Motor neuron (in vitro differentiated cells): ENCODE measurements around the gene BCAR3. TPM values are rescaled to one million over a fixed set of nuclear protein-coding genes. Genes with fewer than 3 reads are reported as not detected.
"Not testable (repeated sequence)": the region's sequence is repeated elsewhere in the genome, so short reads cannot be mapped to it uniquely, and the experiment has no call there.

Experiments used
- ATAC-seq, 8 experiments: fragments of 200-7000 bp; cut with Tn5 transposase; replicated peaks in 6 of 8; 2 replicates each; pipeline ENCODE4 v1.8.0; 2021; ENCODE audit warnings: mild to moderate bottlenecking in 8 of 8, moderate library complexity in 8 of 8
- H3K27ac ChIP-seq, 2 donors: fragments of 250-450 bp; sonication (Bioruptor Pico); 2 replicates each; pipeline ENCODE4 v1.9.0; 2021; ENCODE audit warnings: antibody characterized with exemption in 2 of 2, mild to moderate bottlenecking in 2 of 2, moderate library complexity in 1 of 2
- H3K4me1 ChIP-seq, 2 donors: fragments of 250-450 bp; sonication (Bioruptor Pico); replicated peaks in 1 of 2; 2 replicates each; pipeline ENCODE4 v1.6.1; 2021; ENCODE audit warnings: antibody characterized with exemption in 2 of 2, mild to moderate bottlenecking in 2 of 2, moderate library complexity in 1 of 2
- H3K4me3 ChIP-seq, 5 donors: fragments of 250-450 bp; sonication (Bioruptor Pico); 2 replicates each; pipeline ENCODE4 v1.9.0; 2021; ENCODE audit warnings: antibody characterized with exemption in 5 of 5, mild to moderate bottlenecking in 5 of 5, moderate library complexity in 4 of 5
- WGBS, 10 experiments: fragments of 450-650 bp; shearing (Covaris generic); methylation state at CpG; one replicate each; pipeline ENCODE4 v1.0.0; 2022; 5-methylcytosine and 5-hydroxymethylcytosine counted together
- in situ Hi-C, 9 experiments: fragments of 400-800 bp; cut with MboI; loops; one replicate each; pipeline ENCODE4 v1.15.0; 2021; ENCODE audit warnings: low sequenced_read_pairs in 9 of 9, low pct_unique_long_range_greater_than_20kb in 2 of 9; ENCODE audit not compliant: unreplicated experiment in 9 of 9
- total RNA-seq, 8 experiments: library from RNA; unstranded; fragments of 300-600 nt; gene quantifications; 2 replicates each; pipeline versions ENCODE4 v1.2.3 to v1.2.4, GENCODE V29; 2022

Gene BCAR3
- total RNA-seq, 8 experiments from 2014 or later, result 7.9 to 49.4 (median 20.3) TPM

GRCh38 chr1:93702111-93702827 is 20.6 kb upstream of the BCAR3 start:
- H3K4me3 ChIP-seq, result no peak overlapping the region
- H3K4me1 ChIP-seq, result peaks cover 7 to 19% of the 10 kb centered on the region in 2 donors
- peak in 5 of 8 experiments; percentile 5 to 47 (median 42) for ATAC-seq
- no peak overlapping the region for H3K27ac ChIP-seq
- in situ Hi-C loops, result no loop called here
- 50 to 100% (median 94%) methylated on average over 1 to 7 of the region's 9 CpGs; no CpG with 5 or more reads in 5 of the 10 experiments for WGBS, 10 experiments

- H3K4me3 ChIP-seq, result no peak overlapping the region
Measured at GRCh38 chr1:93701629-93702028, 20.0 kb upstream of the BCAR3 start.

GRCh38 chr1:93700532-93701469 is 19.2 kb upstream of the BCAR3 start:
- peaks cover 7 to 19% of the 10 kb centered on the region in 2 donors for H3K4me1 ChIP-seq
- in situ Hi-C loops, result no loop called here
- WGBS, 10 experiments, result 45 to 100% (median 92%) methylated on average over 1 to 21 of the region's 22 CpGs; no CpG with 5 or more reads in 1 of the 10 experiments
- H3K4me3 ChIP-seq, result no peak overlapping the region
- H3K27ac ChIP-seq, result no peak overlapping the region
- no peak for ATAC-seq

More at GRCh38 chr1:93701629-93702028, 20.0 kb upstream of the BCAR3 start:
- no peak overlapping the region for H3K27ac ChIP-seq
- in situ Hi-C loops, result no loop called here
- H3K4me1 ChIP-seq, result peaks cover 7 to 19% of the 10 kb centered on the region in 2 donors
- ATAC-seq, result peak in 5 of 8 experiments; percentile 16 to 93 (median 31)

GRCh38 chr1:93699503-93700168 is 18.0 kb upstream of the BCAR3 start:
- ATAC-seq, result no peak
- 80 to 100% (median 96%) methylated on average over 1 to 4 of the region's 5 CpGs; no CpG with 5 or more reads in 4 of the 10 experiments for WGBS, 10 experiments
- peaks cover 7 to 15% of the 10 kb centered on the region in 2 donors for H3K4me1 ChIP-seq
- no peak overlapping the region for H3K4me3 ChIP-seq
- in situ Hi-C loops, result no loop called here
- H3K27ac ChIP-seq, result no peak overlapping the region

- ATAC-seq, result no peak
- Histone ChIP-seq H3K4me3 (no peak overlapping the region), H3K4me1 (peaks cover 7 to 15% of the 10 kb centered on the region in 2 donors), H3K27ac (no peak overlapping the region)
- in situ Hi-C loops, result no loop called here
- WGBS, 10 experiments, result 64 to 91% (median 80%) methylated on average over 1 to 5 of the region's 5 CpGs; no CpG with 5 or more reads in 3 of the 10 experiments
Measured at GRCh38 chr1:93699049-93699384, 17.4 kb upstream of the BCAR3 start.

DNA sequence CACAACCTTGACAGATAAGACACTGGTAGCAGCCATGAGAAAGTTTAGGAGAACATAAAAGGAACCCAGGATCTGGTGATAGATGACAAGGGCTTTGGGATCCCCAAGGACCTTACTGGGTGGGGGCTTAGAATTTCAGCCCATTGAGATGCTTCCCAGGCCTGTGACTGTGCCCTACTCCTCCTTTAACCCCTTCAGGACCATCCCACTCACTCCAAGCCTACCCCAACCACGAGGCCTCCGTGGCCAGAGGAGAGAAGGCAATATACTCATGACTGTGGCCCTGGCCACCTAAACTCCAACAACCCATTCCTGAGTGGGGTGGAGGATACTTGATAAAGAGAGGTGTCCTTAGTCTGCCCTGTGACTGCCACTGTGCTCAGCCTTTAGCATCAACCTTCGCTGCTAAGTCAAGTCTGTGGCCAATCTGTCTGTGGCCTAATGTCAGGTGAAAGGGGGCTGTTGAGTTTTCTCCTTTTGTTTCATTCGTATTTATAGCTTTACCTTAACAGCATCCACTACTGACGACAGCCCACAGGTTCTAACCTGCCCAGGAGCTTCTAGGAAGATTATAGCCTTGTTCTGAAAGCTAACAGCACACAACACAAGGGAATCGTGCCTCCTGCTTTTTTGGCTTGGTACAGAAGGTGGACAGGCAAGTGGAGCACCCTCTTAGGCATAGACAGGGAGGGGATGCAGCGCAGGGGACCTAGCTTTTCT is 16.9 kb upstream of the BCAR3 start:
- no peak for ATAC-seq
- Histone ChIP-seq H3K27ac (no peak overlapping the region), H3K4me3 (no peak overlapping the region), H3K4me1 (peaks cover 3 to 10% of the 10 kb centered on the region in 2 donors)
- in situ Hi-C loops, result no loop called here
- WGBS, 10 experiments, result 40 to 100% (median 90%) methylated on average over 1 to 7 of the region's 7 CpGs; no CpG with 5 or more reads in 1 of the 10 experiments

DNA sequence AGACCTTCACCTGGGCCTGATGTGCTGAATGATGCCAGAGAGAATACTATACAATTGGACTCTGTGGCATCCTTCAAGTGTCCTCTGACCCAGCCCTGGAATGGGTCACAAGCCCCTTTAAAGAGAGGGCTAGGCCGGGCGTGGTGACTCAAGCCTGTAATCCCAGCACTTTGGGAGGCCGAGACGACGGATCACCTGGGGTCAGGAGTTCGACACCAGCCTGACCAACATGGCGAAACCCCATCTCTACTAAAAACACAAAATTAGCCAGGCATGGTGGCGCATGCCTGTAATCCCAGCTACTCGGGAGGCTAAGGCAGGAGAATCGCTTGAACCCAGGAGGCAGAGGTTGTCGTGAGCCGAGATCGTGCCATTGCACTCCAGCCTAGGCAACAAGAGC is 15.9 kb upstream of the BCAR3 start:
- ATAC-seq, in situ Hi-C loops, H3K27ac ChIP-seq, H3K4me3 ChIP-seq: not testable (repeated sequence)
- peaks cover 7 to 12% of the 10 kb centered on the region in 2 donors for H3K4me1 ChIP-seq
- WGBS, 10 experiments, result 85 to 95% (median 91%) methylated on average over 4 to 13 of the region's 13 CpGs; no CpG with 5 or more reads in 4 of the 10 experiments

- Histone ChIP-seq H3K4me1 (peaks cover 27 to 28% of the 10 kb centered on the region in 2 donors), H3K27ac (no peak overlapping the region), H3K4me3 (no peak overlapping the region)
- in situ Hi-C loops, result no loop called here
- ATAC-seq, result no peak
- 79 to 100% (median 96%) methylated on average over 1 to 2 of the region's 2 CpGs for WGBS, 10 experiments
Measured at GRCh38 chr1:93695411-93696005, 13.9 kb upstream of the BCAR3 start.

DNA sequence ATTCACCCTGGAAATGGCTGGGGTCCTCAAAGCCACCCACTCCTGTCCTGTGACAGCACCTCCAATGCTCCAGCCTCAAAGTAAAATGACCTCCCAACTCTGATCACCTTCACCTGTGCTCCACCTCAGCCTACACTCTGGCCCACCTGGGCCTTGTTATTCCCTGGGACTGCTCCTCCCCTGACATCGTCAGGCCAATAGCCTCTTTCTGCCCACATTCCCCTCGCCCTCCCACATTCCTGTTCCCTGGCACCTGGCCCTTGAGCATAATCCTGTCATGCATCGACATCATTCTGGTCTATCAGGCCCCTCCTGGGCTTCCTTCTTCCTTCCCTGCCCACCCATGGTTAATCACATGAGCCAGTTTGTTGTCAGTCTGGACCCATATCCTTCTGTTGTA is 13.2 kb upstream of the BCAR3 start:
- ATAC-seq, result no peak
- in situ Hi-C loops, result no loop called here
- Histone ChIP-seq H3K4me3 (no peak overlapping the region), H3K4me1 (peaks cover 34 to 35% of the 10 kb centered on the region in 2 donors), H3K27ac (no peak overlapping the region)
- 17 to 100% (median 100%) methylated on average over 1 to 3 of the region's 3 CpGs; no CpG with 5 or more reads in 1 of the 10 experiments for WGBS, 10 experiments

GRCh38 chr1:93694039-93694438 is 12.4 kb upstream of the BCAR3 start:
- ATAC-seq, result peak in 2 of 8 experiments; percentile 13 to 14
- WGBS, 10 experiments, result 17 to 95% (median 75%) methylated on average over 1 to 6 of the region's 7 CpGs; no CpG with 5 or more reads in 3 of the 10 experiments
- in situ Hi-C loops, result no loop called here
- Histone ChIP-seq H3K27ac (no peak overlapping the region), H3K4me1 (peaks cover 42% of the 10 kb centered on the region in 2 donors), H3K4me3 (no peak overlapping the region)

DNA sequence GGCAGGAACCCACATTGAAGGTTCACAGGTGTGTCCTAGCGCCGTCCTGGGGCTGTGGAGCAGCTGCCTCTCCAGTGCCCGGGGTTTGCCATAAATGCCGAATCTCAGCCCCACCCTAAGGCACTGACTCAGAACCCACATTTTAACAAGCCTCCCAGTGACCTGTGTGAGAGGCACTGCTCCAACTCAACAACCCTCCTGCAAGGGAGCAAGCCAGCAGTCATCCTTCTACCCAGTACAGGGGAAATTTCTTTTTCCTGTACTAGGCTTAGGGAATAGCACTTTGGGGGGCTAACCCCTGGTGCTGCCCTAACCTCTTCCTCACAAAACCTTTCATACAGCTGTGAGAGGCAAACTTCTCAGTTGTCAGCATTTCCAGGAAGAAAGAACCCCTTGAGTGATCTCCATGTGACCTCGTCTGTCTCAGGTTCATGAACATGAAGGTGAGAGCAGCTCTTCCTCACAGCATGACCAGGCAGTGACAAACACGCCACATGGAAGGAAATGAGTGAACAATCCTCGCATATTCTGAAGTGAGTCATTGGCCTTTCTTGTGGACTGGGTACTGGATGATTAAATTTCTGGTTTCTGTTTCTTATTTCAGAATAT is 11.4 kb upstream of the BCAR3 start:
- 0 to 95% (median 68%) methylated on average over 1 to 5 of the region's 7 CpGs; no CpG with 5 or more reads in 3 of the 10 experiments for WGBS, 10 experiments
- Histone ChIP-seq H3K4me3 (no peak overlapping the region), H3K4me1 (peaks cover 42 to 43% of the 10 kb centered on the region in 2 donors), H3K27ac (no peak overlapping the region)
- peak; percentile 31 to 80 (median 62) for ATAC-seq
- in situ Hi-C loops, result no loop called here
